GM18526 (cell line): Measurements from ENCODE around the gene ABCB8.

Source experiments
- POLR2A ChIP-seq: IDR thresholded peaks from 3 replicates; pipeline ENCODE4 v1.6.1; 2011; ENCODE audit not compliant: insufficient read length; ENCODE audit errors: extremely low read depth

The ABCB8 gene

DNA sequence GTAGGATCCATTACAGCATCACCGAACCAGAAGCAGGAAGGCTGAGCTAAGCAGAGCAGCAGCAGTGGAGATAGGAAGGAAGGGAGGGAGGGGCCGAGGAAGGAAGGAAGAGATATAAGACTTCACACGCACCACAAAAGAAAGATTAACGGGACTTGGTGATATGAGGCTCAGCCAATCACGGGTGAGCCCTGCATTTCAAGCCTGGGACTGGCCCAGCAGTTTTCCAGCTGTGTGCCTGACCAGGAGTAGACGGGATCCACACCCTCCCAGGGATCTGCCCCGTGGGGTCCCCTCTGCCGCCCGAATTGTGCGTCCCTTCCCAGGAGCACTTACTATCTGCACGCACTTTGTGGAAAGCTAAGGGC, 20.1 kb upstream of the ABCB8 start:
- TF ChIP-seq POLR2A, result no peak

DNA sequence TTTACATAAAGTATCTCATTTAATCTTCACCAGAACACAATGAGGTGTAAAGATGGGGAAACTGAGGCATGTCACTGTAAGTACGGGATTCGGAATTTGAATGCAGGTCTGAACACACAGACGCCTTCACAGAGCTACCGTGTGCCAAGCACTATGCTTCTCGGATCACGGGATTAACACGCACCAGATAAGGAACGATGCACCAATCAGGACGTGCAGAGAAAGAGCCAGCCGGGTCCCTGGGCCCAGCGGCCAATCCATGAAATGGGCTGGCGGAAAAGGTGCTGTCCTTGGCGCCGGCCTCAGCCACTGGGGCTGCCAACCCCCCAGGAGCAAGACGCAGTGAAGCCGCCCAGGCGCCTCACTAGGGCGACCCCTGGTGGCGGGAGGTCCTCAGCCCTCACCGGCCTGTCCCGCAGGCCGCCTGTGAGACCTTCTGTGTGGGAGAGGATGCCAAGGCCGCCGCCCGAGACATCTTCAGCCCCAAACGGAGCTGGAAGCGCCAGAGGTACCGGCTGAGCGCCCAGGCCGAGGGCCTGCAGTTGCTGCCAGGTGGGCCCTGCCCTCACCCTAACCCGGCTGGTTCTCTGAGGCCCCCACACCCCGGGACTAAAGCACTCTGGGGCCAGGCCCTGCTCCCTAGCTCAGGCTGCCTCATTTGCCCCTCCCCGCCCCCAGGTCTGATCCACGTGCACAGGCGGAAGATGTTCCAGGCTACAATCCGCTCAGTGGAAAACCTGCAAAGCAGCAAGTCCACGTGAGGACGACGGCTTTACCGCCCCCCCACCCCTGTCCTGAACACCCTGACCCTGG, 19.5 kb upstream of the ABCB8 start:
- no peak for TF ChIP-seq POLR2A

DNA sequence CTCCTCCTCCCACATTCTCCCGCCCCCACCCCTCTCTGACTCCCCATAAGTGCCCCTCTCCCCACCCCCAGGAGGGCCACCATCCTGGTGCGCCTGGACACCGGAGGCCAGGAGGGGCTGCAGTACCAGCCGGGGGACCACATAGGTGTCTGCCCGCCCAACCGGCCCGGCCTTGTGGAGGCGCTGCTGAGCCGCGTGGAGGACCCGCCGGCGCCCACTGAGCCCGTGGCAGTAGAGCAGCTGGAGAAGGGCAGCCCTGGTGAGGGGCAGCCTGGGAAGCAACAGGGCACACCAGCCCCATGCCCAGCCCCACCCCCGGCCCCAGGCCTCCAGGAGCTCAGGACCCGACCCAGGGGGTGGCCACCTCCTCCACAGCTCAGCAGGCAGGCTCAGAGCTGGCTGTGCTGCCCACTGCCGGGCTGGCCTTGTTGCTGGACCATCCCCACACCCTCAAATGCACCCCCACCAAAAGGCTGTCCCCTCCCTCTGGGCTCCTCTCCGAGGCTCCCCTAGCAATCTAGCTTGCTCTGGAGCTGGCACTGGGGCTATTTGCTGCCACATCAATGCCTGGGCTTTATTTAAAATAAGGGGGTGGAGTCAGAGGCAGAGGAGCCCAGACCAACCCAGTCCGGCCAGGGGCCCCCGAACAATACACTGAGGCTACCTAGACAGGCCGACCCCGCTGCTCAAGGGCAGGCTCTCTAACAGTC, 18.8 kb upstream of the ABCB8 start:
- no peak for TF ChIP-seq POLR2A

DNA sequence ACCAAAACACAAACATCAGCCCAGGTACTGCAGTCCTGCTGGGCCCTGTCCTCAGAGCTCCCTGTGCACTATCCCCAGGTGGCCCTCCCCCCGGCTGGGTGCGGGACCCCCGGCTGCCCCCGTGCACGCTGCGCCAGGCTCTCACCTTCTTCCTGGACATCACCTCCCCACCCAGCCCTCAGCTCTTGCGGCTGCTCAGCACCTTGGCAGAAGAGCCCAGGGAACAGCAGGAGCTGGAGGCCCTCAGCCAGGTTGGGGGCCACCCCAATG, 18.3 kb upstream of the ABCB8 start:
- no peak for TF ChIP-seq POLR2A

DNA sequence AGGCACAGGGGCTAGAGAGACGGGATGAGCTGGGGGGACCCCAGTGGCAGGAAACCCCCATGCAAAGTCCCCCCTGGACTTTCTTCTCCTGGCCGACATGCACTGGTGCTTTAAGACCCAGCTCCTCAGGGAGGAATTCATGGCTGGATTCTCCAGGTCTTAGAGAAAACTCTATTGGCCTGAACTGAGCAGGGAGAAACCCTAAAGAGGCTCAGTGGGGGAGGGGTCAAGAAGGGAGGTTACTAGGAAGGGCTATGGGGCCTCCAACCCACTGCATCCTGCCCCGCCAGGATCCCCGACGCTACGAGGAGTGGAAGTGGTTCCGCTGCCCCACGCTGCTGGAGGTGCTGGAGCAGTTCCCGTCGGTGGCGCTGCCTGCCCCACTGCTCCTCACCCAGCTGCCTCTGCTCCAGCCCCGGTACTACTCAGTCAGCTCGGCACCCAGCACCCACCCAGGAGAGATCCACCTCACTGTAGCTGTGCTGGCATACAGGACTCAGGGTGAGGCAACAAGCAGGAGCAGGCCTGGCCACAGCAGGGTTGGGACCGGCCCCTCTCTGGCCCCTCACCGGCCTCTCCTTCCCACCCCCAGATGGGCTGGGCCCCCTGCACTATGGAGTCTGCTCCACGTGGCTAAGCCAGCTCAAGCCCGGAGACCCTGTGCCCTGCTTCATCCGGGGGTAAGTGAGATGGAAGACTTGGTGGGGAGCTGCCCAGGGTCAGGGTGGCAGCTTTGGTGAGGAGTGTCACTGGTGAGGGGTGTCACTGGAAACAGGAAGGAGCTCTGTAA, 17.7 kb upstream of the ABCB8 start:
- no peak for TF ChIP-seq POLR2A

DNA sequence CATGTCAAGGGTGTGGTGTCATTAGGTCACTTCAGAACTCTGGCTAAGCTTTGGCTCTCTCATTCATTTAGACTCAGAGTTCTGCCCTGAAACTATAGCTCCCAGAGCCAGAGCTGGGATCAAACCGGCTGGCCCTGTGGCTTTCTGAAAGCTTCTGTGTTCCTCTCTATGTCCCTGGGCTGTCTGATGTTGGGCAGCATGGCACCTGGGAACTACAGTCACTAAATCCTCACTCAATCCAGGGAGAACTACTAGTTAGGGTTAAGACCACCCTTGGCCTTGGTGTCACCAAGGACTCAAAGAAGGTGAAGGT, 17.2 kb upstream of the ABCB8 start:
- TF ChIP-seq POLR2A, result no peak

DNA sequence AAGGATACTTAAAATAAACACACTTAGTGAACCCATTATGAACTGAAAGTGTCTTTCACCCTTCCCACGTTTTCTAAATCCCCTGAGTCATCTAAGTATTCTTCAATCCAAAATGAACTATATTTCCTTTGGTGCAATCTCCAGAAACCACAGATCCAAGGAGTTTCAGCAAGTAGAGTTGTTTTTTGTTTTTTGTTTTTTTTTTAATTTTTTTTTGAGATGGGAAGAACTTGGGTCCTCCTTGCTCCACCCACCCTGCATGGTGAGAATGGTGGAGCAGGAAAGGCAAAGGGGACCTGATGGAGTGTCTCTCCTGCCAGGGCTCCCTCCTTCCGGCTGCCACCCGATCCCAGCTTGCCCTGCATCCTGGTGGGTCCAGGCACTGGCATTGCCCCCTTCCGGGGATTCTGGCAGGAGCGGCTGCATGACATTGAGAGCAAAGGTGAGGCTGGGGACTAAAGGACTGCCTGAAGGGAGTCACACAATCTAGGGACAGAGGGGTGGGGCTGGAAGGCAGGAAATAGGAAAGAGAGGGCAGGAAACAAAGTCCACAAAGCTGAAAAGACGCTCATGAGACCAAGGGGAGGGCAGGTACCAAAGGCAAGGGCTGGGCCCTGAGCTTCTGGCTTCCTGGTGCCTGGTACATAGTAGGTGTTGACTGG, 16.1 kb upstream of the ABCB8 start:
- no peak for TF ChIP-seq POLR2A

DNA sequence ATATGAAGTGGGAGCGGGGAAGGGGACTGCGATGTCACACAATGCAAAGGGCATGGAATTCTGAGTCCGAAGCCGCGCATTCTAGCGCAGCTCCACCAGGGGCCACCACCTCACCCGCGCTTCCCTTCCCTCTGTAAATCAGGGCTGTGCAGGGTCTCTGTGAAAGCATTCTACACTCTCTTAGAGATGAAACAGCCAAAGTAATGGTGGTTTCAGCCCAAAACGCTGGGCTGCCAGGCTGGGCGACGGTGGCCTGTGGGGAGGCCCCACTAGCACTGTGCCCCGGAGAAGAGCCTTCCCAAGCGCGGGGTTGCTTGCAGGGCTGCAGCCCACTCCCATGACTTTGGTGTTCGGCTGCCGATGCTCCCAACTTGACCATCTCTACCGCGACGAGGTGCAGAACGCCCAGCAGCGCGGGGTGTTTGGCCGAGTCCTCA, 15.3 kb upstream of the ABCB8 start:
- TF ChIP-seq POLR2A, result no peak

DNA sequence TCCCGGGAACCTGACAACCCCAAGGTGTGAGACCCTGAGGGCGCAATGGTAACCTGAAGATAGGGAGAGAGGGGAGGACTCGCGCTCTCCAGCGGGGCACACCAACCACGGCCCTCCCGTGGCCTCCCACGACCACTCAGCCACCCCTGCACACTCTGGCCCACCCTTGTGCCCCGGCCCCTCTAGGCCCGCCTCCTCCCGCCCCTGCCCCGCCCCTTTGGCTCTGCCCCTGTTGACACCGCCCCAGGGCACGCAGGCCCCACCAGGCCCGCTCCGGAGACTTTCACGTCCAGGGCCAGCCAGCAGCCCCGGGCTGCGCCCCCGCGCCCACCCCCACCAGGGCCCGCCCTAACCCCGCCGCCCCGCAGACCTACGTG, 14.9 kb upstream of the ABCB8 start:
- no peak for TF ChIP-seq POLR2A

DNA sequence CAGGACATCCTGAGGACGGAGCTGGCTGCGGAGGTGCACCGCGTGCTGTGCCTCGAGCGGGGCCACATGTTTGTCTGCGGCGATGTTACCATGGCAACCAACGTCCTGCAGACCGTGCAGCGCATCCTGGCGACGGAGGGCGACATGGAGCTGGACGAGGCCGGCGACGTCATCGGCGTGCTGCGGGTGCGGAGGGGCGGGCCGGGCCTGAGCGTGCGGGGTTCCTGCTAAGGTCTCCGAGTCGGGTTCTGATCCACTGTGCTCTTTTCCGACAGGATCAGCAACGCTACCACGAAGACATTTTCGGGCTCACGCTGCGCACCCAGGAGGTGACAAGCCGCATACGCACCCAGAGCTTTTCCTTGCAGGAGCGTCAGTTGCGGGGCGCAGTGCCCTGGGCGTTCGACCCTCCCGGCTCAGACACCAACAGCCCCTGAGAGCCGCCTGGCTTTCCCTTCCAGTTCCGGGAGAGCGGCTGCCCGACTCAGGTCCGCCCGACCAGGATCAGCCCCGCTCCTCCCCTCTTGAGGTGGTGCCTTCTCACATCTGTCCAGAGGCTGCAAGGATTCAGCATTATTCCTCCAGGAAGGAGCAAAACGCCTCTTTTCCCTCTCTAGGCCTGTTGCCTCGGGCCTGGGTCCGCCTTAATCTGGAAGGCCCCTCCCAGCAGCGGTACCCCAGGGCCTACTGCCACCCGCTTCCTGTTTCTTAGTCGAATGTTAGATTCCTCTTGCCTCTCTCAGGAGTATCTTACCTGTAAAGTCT, 14.3 kb upstream of the ABCB8 start:
- no peak for TF ChIP-seq POLR2A

DNA sequence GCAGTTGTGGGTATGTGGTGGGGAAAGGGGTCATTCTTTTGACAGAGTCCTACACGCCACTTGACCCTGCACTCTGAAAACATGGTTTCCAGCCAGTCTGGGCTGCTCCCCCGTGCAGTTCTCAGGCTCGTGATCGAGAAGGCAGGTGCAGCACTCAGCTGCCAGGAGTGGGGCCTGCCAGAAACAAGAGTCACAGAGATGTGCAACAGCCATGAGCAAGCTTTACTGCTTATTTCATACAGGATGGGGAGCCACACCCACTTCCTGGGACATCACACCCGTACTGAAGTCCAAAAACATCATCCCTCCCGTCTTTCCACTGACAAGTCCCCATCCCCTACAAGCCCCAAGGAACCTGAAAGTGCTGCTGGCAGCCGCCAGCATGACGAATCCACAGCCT, 13.3 kb upstream of the ABCB8 start:
- TF ChIP-seq POLR2A, result no peak

DNA sequence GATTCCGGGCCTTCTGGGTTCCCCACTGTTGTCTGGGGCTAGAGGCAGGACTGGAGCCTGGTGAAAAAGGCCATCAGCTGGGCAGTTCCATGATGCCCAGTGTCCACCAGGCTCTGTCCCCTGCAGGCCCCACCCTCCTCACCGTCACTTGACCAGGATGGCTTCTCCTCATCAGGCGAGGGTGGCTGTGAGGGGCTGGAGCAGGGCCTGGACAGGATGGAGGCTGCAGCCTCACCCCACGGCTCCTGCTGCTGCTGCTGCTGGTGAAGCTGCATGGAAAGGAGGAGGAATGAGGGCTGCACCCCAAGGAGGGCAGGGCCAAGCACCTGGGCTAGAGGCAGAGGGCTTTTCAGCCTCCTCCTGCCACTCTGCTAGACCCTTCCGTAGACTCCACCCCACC, 12.3 kb upstream of the ABCB8 start:
- TF ChIP-seq POLR2A, result no peak

DNA sequence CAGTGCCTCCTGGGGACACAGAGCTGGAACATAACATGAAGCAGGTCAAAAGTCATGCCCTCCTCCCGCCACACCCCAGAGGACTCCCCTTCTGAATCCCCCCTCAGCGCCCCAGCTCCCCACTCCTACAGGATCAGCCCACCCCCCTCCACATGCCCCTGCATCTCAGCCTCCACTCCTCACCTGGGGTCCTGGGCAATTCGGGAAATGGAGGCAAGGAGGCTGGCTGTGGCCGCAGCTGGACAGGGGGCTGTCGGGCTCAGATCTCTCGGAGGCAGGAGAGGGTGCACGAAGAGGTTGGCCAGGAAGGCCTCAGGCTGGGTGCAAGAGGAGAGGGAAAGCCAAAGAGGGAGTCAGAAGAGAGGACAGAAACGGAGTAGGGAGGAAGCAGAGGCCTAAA, 11.7 kb upstream of the ABCB8 start:
- no peak for TF ChIP-seq POLR2A

DNA sequence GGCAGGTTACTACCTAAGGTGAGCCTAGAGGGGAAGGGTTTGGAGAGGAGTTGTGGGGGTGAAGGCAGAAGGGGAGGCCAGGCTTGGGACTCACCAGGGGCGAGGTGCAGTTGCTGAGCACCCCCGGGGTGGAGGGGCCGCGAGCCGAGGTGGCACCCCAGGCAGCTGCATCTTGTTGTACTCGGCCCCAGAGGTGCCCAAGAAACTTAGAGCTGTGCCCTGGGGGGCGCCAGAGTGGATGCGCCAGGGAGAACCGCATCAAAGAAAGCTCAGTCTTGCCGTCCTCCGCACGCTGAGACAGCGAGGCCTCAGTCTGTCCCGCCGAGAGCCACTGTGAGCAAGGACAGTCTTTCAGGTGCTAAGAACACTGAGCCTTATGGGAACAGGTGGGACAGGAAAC, 11.3 kb upstream of the ABCB8 start:
- TF ChIP-seq POLR2A, result no peak

DNA sequence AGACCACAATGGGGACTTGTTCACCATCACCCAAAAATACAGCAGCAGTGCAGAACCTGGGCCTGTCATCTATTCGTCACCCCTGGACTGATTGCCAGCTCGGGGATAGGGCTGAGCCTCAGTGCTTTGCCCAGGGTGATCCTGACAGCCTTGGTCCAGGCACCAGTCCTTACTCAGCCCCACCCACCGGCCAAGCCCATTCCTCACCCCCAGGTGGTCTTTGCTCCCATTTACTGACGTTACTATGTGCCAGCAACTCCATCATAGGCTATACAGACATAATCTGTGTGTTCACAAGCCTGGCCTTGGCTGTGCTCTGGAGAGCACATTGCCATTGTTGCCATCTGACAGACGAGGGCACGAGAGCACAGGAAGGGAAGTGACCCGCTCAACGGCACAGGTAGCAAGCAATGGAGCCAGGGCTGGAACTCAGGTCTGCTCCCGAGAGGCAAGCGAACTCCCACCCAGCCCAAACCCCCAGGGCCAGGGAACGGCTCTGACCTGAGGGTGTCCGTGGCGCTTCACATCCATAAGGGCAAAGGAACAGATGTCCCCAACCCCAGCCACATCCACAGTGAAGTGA, 10.8 kb upstream of the ABCB8 start:
- TF ChIP-seq POLR2A, result no peak
